ENCODE measurements around the gene TGM2. TPM values are rescaled to one million over a fixed set of nuclear protein-coding genes. Genes with fewer than 3 reads are reported as not detected.

Gene TGM2
- total and polyA plus RNA-seq, 2 donors (not counting 1 experiment from before 2014, with no cell fraction given), result 2.4 to 60.8 TPM

- TF ChIP-seq EZH2 (IDR thresholded peaks at IDR 0.05; ENCODE audit: borderline replicate concordance, insufficient read depth, low read depth, low read length, poor library complexity, severe bottlenecking) (no peak), CTCF (IDR thresholded peaks at IDR 0.05) (no peak)
- ChIA-PET CTCF (interaction anchor here (1.1 to 2.3 kb wide), 5 partner anchors 27 to 116 kb away, joined by 3 to 7 read pairs (median 3); no protein-coding TSS in a partner anchor), POLR2A (no interaction called here)
- 73% methylated on average over 11 of the region's 14 CpGs for WGBS (ENCODE audit: insufficient coverage)
- Histone ChIP-seq H3K4me3 (ENCODE audit: control extremely low read depth in 1 of 5, extremely low read depth in 1 of 5, insufficient read depth in 1 of 5, low read depth in 2 of 5, low read length in 4 of 5) (no peak overlapping the region), H3K4me1 (ENCODE audit: control insufficient read depth in 2 of 2, insufficient read depth in 2 of 2, low read length in 2 of 2) (peaks cover 6 to 8% of the 10 kb centered on the region in 2 donors), H3K4me2 (replicated peaks; ENCODE audit: low read depth, low read length, poor library complexity, severe bottlenecking) (no peak overlapping the region), H3K9ac (ENCODE audit: low read length) (no peak overlapping the region), H2AFZ (ENCODE audit: insufficient read depth, low read depth, low read length, poor library complexity, severe bottlenecking) (no peak overlapping the region), H3K27ac (ENCODE audit: low read length in 2 of 2) (no peak overlapping the region), H4K20me1 (ENCODE audit: control insufficient read depth, insufficient read depth, low read length, poor library complexity, severe bottlenecking) (no peaks in the 10 kb centered on the region), H3K9me3 (ENCODE audit: control extremely low read depth in 1 of 3, control insufficient read depth in 2 of 3, insufficient read depth in 1 of 3, low read length in 2 of 3) (no peaks in the 10 kb centered on the region), H3K36me3 (replicated peaks in 1 of 2; ENCODE audit: control extremely low read depth in 1 of 2, control insufficient read depth in 1 of 2, extremely low read depth in 1 of 2, insufficient read depth in 2 of 2, low read length in 1 of 2) (no peaks in the 10 kb centered on the region), H3K27me3 (replicated peaks in 1 of 4; ENCODE audit: control extremely low read depth in 1 of 4, control insufficient read depth in 3 of 4, insufficient read depth in 4 of 4, low read length in 3 of 4) (peaks cover 0 to 8% (median 0%) of the 10 kb centered on the region in 4 experiments), H3K79me2 (ENCODE audit: control insufficient read depth, insufficient read depth, low read length) (no peaks in the 10 kb centered on the region)
- H3K4me3 Mint-ChIP-seq, result no peak overlapping the region
- peaks cover 15% of the 10 kb centered on the region for H3K27me3 Mint-ChIP-seq
- H3K9me3 Mint-ChIP-seq (ENCODE audit: insufficient read depth), result no peaks in the 10 kb centered on the region
- DNase-seq (no peak), ATAC-seq (ENCODE audit: low read depth) (no peak)
- H3K27ac Mint-ChIP-seq, result no peak overlapping the region
- intact Hi-C loops (cut with micrococcal nuclease), result no loop called here
- H3K4me1 Mint-ChIP-seq, result peaks cover 12% of the 10 kb centered on the region
Measured at GRCh38 chr20:38173237-38174156, 8.4 kb upstream of the TGM2 start.

- WGBS (ENCODE audit: insufficient coverage), result 80% methylated on average over 1 of the region's 4 CpGs
- H3K4me3 ChIP-seq (ENCODE audit: control extremely low read depth in 1 of 5, extremely low read depth in 1 of 5, insufficient read depth in 1 of 5, low read depth in 2 of 5, low read length in 4 of 5), result no peak overlapping the region
- CTCF ChIA-PET, result interaction anchor here (1.1 to 2.3 kb wide), 2 partner anchors 49 to 115 kb away, joined by 3 to 7 read pairs; no protein-coding TSS in a partner anchor
- no peak for ATAC-seq (ENCODE audit: low read depth)
- Mint-ChIP-seq H3K4me3 (no peak overlapping the region), H3K27me3 (peaks cover 5% of the 10 kb centered on the region), H3K27ac (no peak overlapping the region), H3K9me3 (ENCODE audit: insufficient read depth) (no peaks in the 10 kb centered on the region), H3K4me1 (peaks cover 15% of the 10 kb centered on the region)
- no peaks in the 10 kb centered on the region for H3K9me3 ChIP-seq (ENCODE audit: control extremely low read depth in 1 of 3, control insufficient read depth in 2 of 3, insufficient read depth in 1 of 3, low read length in 2 of 3)
- H3K27me3 ChIP-seq (replicated peaks in 1 of 4; ENCODE audit: control extremely low read depth in 1 of 4, control insufficient read depth in 3 of 4, insufficient read depth in 4 of 4, low read length in 3 of 4), result peaks cover 0 to 8% (median 0%) of the 10 kb centered on the region in 4 experiments
- no peaks in the 10 kb centered on the region for H4K20me1 ChIP-seq (ENCODE audit: control insufficient read depth, insufficient read depth, low read length, poor library complexity, severe bottlenecking)
- no peaks in the 10 kb centered on the region for H3K36me3 ChIP-seq (replicated peaks in 1 of 2; ENCODE audit: control extremely low read depth in 1 of 2, control insufficient read depth in 1 of 2, extremely low read depth in 1 of 2, insufficient read depth in 2 of 2, low read length in 1 of 2)
- H3K79me2 ChIP-seq (ENCODE audit: control insufficient read depth, insufficient read depth, low read length), result no peaks in the 10 kb centered on the region
- DNase-seq, result no peak
- peaks cover 7 to 13% of the 10 kb centered on the region in 2 donors for H3K4me1 ChIP-seq (ENCODE audit: control insufficient read depth in 2 of 2, insufficient read depth in 2 of 2, low read length in 2 of 2)
- H3K27ac ChIP-seq (ENCODE audit: low read length in 2 of 2), result no peak overlapping the region
- POLR2A ChIA-PET, result no interaction called here
- intact Hi-C loops (cut with micrococcal nuclease), result no loop called here
- H3K9ac ChIP-seq (ENCODE audit: low read length), result no peak overlapping the region
- no peak overlapping the region for H3K4me2 ChIP-seq (replicated peaks; ENCODE audit: low read depth, low read length, poor library complexity, severe bottlenecking)
- TF ChIP-seq EZH2 (IDR thresholded peaks at IDR 0.05; ENCODE audit: borderline replicate concordance, insufficient read depth, low read depth, low read length, poor library complexity, severe bottlenecking), result no peak
- TF ChIP-seq CTCF (IDR thresholded peaks at IDR 0.05), result no peak
- no peak overlapping the region for H2AFZ ChIP-seq (ENCODE audit: insufficient read depth, low read depth, low read length, poor library complexity, severe bottlenecking)
Measured at GRCh38 chr20:38172408-38172807, 7.3 kb upstream of the TGM2 start.
